K562 (cell line): Measurements from ENCODE around the gene SLX4IP. TPM values are rescaled to one million over a fixed set of nuclear protein-coding genes. Genes with fewer than 3 reads are reported as not detected.

ENCODE experiments used
- ATAC-seq: fragments of 200-7000 bp; cut with Tn5 transposase; 3 replicates; pipeline ENCODE4 v1.9.1; 2020; ENCODE audit warnings: moderate library complexity
- BruUV-seq: library from RNA; stranded (reverse); fragments of 400-500 nt; replicated peaks from 2 replicates; lab custom pipeline; 2021; lab: Mats Ljungman, UMichigan
- CTCF ChIA-PET: fragments of 300-600 bp; formaldehyde crosslinking; extraction: SDS; loops from one replicate; lab custom pipeline; 2021; ENCODE audit warnings: low intra/inter-chr PET ratio; lab: Yijun Ruan, JAX
- POLR2A ChIA-PET: fragments of 300-600, 350-650 bp; sonication (Branson Sonifier 250); formaldehyde crosslinking; extraction: SDS; loops from one replicate; lab custom pipeline; 2021; ENCODE audit warnings: antibody characterized with exemption, inconsistent platforms; lab: Yijun Ruan, JAX
- DNase-seq, 4 experiments: peaks; one replicate each; pipeline versions ENCODE4 v3.0.0 to v3.0.0-alpha.2; 2011 to 2018; ENCODE audit warnings: low spot score in 3 of 4, mixed read lengths in 3 of 4; ENCODE audit errors: extremely low read depth in 1 of 4
- FAIRE-seq: peaks from 2 replicates; lab custom pipeline; 2011; peaks lifted over from hg19 to GRCh38; lab: Jason Lieb, UNC
- H2AFZ ChIP-seq: 2 replicates; pipeline ENCODE4 v1.6.0; 2011; ENCODE audit warnings: low read depth, low read length, control low read depth, inconsistent platforms
- H3K27ac ChIP-seq: fragments of 200-600 bp; 3 replicates; pipeline ENCODE4 v1.8.0; 2011; ENCODE audit warnings: low read depth, mild to moderate bottlenecking, control low read depth, inconsistent platforms, low read length, moderate library complexity, mixed read lengths; ENCODE audit errors: extremely low read depth
- H3K27me3 ChIP-seq, 2 experiments: fragments of 300-600 bp in 1 of 2; 2 replicates in 1 of 2; 3 replicates in 1 of 2; pipeline versions ENCODE4 v1.6.0 to v1.8.0; 2011; ENCODE audit warnings: inconsistent platforms in 2 of 2, low read length in 2 of 2, mild to moderate bottlenecking in 1 of 2, mixed read lengths in 1 of 2, moderate library complexity in 1 of 2; ENCODE audit not compliant: control insufficient read depth in 2 of 2, insufficient read depth in 2 of 2
- H3K36me3 ChIP-seq: fragments of 300-600 bp; 3 replicates; pipeline ENCODE4 v1.8.0; 2011; ENCODE audit warnings: mild to moderate bottlenecking, low read length, inconsistent platforms; ENCODE audit not compliant: control insufficient read depth, insufficient read depth
- H3K4me1 ChIP-seq, 2 experiments: fragments of 200-600 bp in 1 of 2; replicated peaks in 1 of 2; 2 replicates in 1 of 2; 3 replicates in 1 of 2; pipeline versions ENCODE4 v1.5.1 to v1.8.0; 2011; ENCODE audit warnings: inconsistent platforms in 2 of 2, low read length in 2 of 2, mild to moderate bottlenecking in 1 of 2, mixed read lengths in 1 of 2, moderate library complexity in 1 of 2; ENCODE audit not compliant: control insufficient read depth in 2 of 2, insufficient read depth in 2 of 2
- H3K4me2 ChIP-seq: 2 replicates; pipeline ENCODE4 v1.6.1; 2011; ENCODE audit warnings: low read length, control low read depth, inconsistent platforms, mixed read lengths; ENCODE audit not compliant: insufficient read depth
- H3K4me3 ChIP-seq: fragments of 200-600 bp; sonication (generic), shearing (Covaris generic); 2 replicates; pipeline ENCODE4 v1.5.1; 2016; ENCODE audit warnings: control low read depth, inconsistent platforms
- H3K79me2 ChIP-seq: fragments of 200-600 bp; 3 replicates; pipeline ENCODE4 v1.8.0; 2011; ENCODE audit warnings: low read length, inconsistent platforms; ENCODE audit not compliant: control insufficient read depth, insufficient read depth
- H3K9ac ChIP-seq, 2 experiments: 2 replicates each; pipeline versions ENCODE4 v1.6.0 to v1.6.1; 2011; ENCODE audit warnings: low read depth in 2 of 2, low read length in 2 of 2, control low read depth in 1 of 2, inconsistent platforms in 1 of 2, mild to moderate bottlenecking in 1 of 2, mixed read lengths in 1 of 2; ENCODE audit not compliant: insufficient read depth in 1 of 2
- H3K9me1 ChIP-seq: one replicate; pipeline ENCODE4 v1.6.0; 2011; ENCODE audit warnings: inconsistent platforms, mild to moderate bottlenecking, low read length, moderate library complexity; ENCODE audit not compliant: control insufficient read depth, insufficient read depth
- H3K9me3 ChIP-seq: replicated peaks from 2 replicates; pipeline ENCODE4 v1.5.1; 2011; ENCODE audit warnings: low read depth, low read length, inconsistent platforms; ENCODE audit not compliant: control insufficient read depth, insufficient read depth
- H4K20me1 ChIP-seq: replicated peaks from 2 replicates; pipeline ENCODE4 v1.6.1; 2011; ENCODE audit warnings: low read length, inconsistent platforms, mixed read lengths; ENCODE audit not compliant: control insufficient read depth, insufficient read depth
- ELK3 ChIP-seq: fragments of 450-650 bp; formaldehyde crosslinking; IDR thresholded peaks from 2 replicates; pipeline ENCODE4 v1.4.0; 2020; ENCODE audit warnings: mild to moderate bottlenecking
- EP300 ChIP-seq: IDR thresholded peaks from 2 replicates; pipeline ENCODE4 v1.6.1; 2012; ENCODE audit warnings: low read length, improper control_type of control experiment
- MYC ChIP-seq, 2 experiments: fragments of 250-450 bp in 1 of 2; sonication (Bioruptor Pico) in 1 of 2; IDR thresholded peaks; 2 replicates each; pipeline versions ENCODE4 v1.5.1 to v1.6.1; 2012 to 2021; ENCODE audit warnings: low read depth in 2 of 2, borderline replicate concordance in 1 of 2, improper control_type of control experiment in 1 of 2, low read length in 1 of 2, mild to moderate bottlenecking in 1 of 2, moderate library complexity in 1 of 2
- NR4A1 ChIP-seq, 2 experiments: fragments of 250-450 bp in 1 of 2; fragments of 450-650 bp in 1 of 2; sonication (Bioruptor Pico) in 1 of 2; IDR thresholded peaks; 2 replicates each; pipeline versions ENCODE4 v1.4.0 to v1.6.1; 2016 to 2020; ENCODE audit warnings: mild to moderate bottlenecking in 2 of 2, missing compliant biosample characterization in 1 of 2, missing genetic modification characterization in 1 of 2, moderate library complexity in 1 of 2
- PTBP1 ChIP-seq: fragments of 200-400 bp; formaldehyde crosslinking; IDR thresholded peaks from 2 replicates; pipeline ENCODE4 v1.6.1; 2017; ENCODE audit warnings: low read depth, low read length
- RBM34 ChIP-seq: fragments of 200-400 bp; formaldehyde crosslinking; IDR thresholded peaks from 2 replicates; pipeline ENCODE4 v1.6.1; 2018; ENCODE audit warnings: low read length, borderline replicate concordance; ENCODE audit not compliant: insufficient read depth
- ZZZ3 ChIP-seq: fragments of 450-650 bp; IDR thresholded peaks from 2 replicates; pipeline ENCODE4 v1.6.1; 2016; ENCODE audit warnings: antibody characterized with exemption, mild to moderate bottlenecking, moderate library complexity
- WGBS: fragments of 100-300 bp; shearing (Covaris generic); methylation state at CpG from one replicate; pipeline ENCODE4 v1.1.6; 2016; ENCODE audit warnings: low coverage, mixed read lengths; ENCODE audit not compliant: insufficient coverage; ENCODE audit errors: missing lambda C conversion rate; 5-methylcytosine and 5-hydroxymethylcytosine counted together
- in situ Hi-C: fragments of 300-500 bp; cut with MboI; formaldehyde crosslinking; loops from 4 replicates; pipeline ENCODE4 v1.15.0; 2018; ENCODE audit warnings: inconsistent platforms, mixed read lengths
- intact Hi-C: fragments of 100-400 bp; cut with micrococcal nuclease; formaldehyde crosslinking; loops from 2 replicates; pipeline ENCODE4 v1.14.2; 2022
- polyA plus RNA-seq, 8 experiments: library from polyadenylated mRNA; depleted of rRNA in 4 of 8; stranded (reverse) in 5 of 8; unstranded in 3 of 8; fragments of >200 nt; fragmentation: Nextera tagmentation in 2 of 8; fragmentation: Illumina TruSeq in 1 of 8; extraction: Ambion mirVana in 2 of 8; extraction: Trizol in 1 of 8; gene quantifications; 2 replicates each; pipeline versions ENCODE4 v1.2.1 to v1.2.3, GENCODE V29; 2011 to 2014; ENCODE audit warnings: inconsistent platforms in 1 of 8, missing spikeins in 1 of 8
- total RNA-seq, 7 experiments: library from RNA; depleted of rRNA in 6 of 7; stranded (reverse); fragments of >200 nt in 6 of 7; fragmentation: Illumina TruSeq in 2 of 7; extraction: Trizol in 2 of 7; gene quantifications; 2 replicates each; pipeline versions ENCODE4 v1.2.1 to v1.2.3, GENCODE V29; 2011 to 2021; ENCODE audit warnings: low replicate concordance in 1 of 7
- TF ChIP-seq, protein P1 (sequence below): fragments of 450-650 bp; IDR thresholded peaks from 2 replicates; pipeline ENCODE4 v1.6.1; 2017; ENCODE audit warnings: antibody characterized with exemption
- TF ChIP-seq, protein P2 (sequence below), 3 experiments: fragments of 200-800 bp in 1 of 3; fragments of 250-450 bp in 1 of 3; fragments of 450-650 bp in 1 of 3; sonication (Bioruptor Pico) in 1 of 3; sonication (Bioruptor generic) in 1 of 3; formaldehyde crosslinking in 1 of 3; IDR thresholded peaks; 2 replicates each; pipeline versions ENCODE4 v1.6.1 to v1.8.0; 2016 to 2022; ENCODE audit warnings: mild to moderate bottlenecking in 2 of 3, missing genetic modification characterization in 2 of 3, missing compliant biosample characterization in 1 of 3, moderate library complexity in 1 of 3

SLX4IP gene
- total and polyA plus RNA-seq, 9 of the 15 experiments (the other 6 are each of a cell fraction or from before 2014, with no cell fraction given), result 1.5 to 5.9 (median 3.5) TPM

DNA sequence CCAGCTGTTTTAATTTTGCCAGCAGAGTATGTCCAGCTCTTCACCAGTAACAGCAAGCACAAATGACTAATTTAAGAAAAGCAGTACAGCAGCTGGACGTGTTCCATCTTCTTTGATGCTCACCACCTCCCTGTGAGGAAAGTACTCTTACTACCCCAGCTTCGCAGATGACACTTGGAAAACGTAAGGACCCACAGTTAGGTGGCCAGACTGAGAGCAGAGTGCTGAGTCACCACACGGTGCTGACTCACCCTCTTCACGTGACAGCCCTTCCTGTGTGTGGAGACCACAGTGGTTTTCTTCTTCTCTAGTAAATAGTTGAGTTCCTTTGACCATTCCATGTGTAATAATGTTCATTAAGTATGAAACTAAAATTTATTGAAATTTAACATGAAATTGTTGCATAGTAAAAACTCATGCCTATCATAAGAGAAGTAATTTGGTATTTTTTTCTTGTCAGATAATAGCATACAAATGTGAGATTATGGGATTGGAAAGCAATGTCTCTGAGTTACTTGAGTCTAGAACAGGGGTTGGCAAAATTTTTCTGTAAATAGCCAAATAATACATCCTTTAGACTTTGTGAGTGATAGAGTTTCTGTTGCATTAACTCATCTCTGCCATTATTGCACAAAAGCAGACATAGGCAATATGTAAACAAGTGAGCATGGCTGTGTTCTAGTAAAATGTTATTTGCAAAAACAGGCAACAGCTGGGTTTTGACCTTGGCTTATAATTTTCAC is 76.6 kb downstream of the SLX4IP start (continued):
- TF ChIP-seq RBM34, result no peak
- TF ChIP-seq, all 486 proteins: peak for 87

DNA sequence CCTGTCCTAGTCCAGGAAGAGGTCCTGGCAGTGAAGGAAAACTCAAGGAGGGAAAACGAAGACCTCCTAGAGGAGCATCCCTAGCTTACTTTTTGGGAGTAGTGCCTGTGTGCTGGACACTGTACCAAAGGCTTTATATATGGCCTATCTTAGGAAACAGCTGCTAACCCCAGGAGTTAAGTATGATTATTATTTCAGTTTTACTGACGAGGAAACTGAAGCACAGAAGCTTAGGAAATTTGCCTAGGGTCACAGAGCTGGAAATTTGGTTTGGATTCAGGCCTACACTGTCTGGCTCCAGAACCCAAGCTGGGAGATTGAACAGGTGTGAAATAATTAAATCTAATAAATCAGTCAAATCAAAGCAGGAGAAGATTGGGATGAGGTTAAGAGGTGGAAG is 78.0 kb downstream of the SLX4IP start:
- FAIRE-seq (no peak), DNase-seq (peak in 1 of 4 experiments; percentile 12), ATAC-seq (no peak)
- peaks cover 11 to 30% of the 10 kb centered on the region in 2 experiments; a peak in 4 of 5 replicates for H3K4me1 ChIP-seq
- H3K9me3 ChIP-seq, result no peaks in the 10 kb centered on the region
- no peak overlapping the region for H3K9ac ChIP-seq
- H3K27me3 ChIP-seq, result no peaks in the 10 kb centered on the region
- ChIA-PET CTCF (no interaction called here), POLR2A (no interaction called here)
- no peak overlapping the region for H3K4me2 ChIP-seq
- H4K20me1 ChIP-seq, result no peaks in the 10 kb centered on the region
- in situ Hi-C loops (no loop called here), intact Hi-C loops (no loop called here)
- peak overlapping the region; percentile 39; the same call in 1 of the 3 replicates for H3K27ac ChIP-seq
- H2AFZ ChIP-seq, result no peak overlapping the region
- no peaks in the 10 kb centered on the region for H3K36me3 ChIP-seq
- TF ChIP-seq, protein P1, sequence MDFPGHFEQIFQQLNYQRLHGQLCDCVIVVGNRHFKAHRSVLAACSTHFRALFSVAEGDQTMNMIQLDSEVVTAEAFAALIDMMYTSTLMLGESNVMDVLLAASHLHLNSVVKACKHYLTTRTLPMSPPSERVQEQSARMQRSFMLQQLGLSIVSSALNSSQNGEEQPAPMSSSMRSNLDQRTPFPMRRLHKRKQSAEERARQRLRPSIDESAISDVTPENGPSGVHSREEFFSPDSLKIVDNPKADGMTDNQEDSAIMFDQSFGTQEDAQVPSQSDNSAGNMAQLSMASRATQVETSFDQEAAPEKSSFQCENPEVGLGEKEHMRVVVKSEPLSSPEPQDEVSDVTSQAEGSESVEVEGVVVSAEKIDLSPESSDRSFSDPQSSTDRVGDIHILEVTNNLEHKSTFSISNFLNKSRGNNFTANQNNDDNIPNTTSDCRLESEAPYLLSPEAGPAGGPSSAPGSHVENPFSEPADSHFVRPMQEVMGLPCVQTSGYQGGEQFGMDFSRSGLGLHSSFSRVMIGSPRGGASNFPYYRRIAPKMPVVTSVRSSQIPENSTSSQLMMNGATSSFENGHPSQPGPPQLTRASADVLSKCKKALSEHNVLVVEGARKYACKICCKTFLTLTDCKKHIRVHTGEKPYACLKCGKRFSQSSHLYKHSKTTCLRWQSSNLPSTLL, result no peak
- TF ChIP-seq ELK3 (CRISPR knock-in tag), result no peak
- no peak for TF ChIP-seq PTBP1
- TF ChIP-seq, protein P2, sequence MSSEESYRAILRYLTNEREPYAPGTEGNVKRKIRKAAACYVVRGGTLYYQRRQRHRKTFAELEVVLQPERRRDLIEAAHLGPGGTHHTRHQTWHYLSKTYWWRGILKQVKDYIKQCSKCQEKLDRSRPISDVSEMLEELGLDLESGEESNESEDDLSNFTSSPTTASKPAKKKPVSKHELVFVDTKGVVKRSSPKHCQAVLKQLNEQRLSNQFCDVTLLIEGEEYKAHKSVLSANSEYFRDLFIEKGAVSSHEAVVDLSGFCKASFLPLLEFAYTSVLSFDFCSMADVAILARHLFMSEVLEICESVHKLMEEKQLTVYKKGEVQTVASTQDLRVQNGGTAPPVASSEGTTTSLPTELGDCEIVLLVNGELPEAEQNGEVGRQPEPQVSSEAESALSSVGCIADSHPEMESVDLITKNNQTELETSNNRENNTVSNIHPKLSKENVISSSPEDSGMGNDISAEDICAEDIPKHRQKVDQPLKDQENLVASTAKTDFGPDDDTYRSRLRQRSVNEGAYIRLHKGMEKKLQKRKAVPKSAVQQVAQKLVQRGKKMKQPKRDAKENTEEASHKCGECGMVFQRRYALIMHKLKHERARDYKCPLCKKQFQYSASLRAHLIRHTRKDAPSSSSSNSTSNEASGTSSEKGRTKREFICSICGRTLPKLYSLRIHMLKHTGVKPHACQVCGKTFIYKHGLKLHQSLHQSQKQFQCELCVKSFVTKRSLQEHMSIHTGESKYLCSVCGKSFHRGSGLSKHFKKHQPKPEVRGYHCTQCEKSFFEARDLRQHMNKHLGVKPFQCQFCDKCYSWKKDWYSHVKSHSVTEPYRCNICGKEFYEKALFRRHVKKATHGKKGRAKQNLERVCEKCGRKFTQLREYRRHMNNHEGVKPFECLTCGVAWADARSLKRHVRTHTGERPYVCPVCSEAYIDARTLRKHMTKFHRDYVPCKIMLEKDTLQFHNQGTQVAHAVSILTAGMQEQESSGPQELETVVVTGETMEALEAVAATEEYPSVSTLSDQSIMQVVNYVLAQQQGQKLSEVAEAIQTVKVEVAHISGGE (CRISPR knock-in tag; IDR thresholded peaks at IDR 0.05), result no peak
- TF ChIP-seq MYC (IDR thresholded peaks at IDR 0.05; ENCODE audit: low read depth, low read length), result no peak
- TF ChIP-seq MYC (CRISPR knock-in tag; IDR thresholded peaks at IDR 0.05; ENCODE audit: borderline replicate concordance, low read depth), result no peak
- no peak for TF ChIP-seq EP300
- TF ChIP-seq NR4A1 (CRISPR knock-in tag; IDR thresholded peaks at IDR 0.05), result no peak
- no peak for TF ChIP-seq NR4A1 (tag; IDR thresholded peaks at IDR 0.05)
- no peak for TF ChIP-seq ZZZ3
- no peaks in the 10 kb centered on the region for H3K9me1 ChIP-seq
- no peak overlapping the region for H3K4me3 ChIP-seq
- peaks cover 21% of the 10 kb centered on the region; the same call in 2 of the 3 replicates for H3K79me2 ChIP-seq
- WGBS, result 57% methylated on average over 1 of the region's 2 CpGs
- no TSS peak for BruUV-seq
